Measurements from ENCODE around the gene CLEC4C.

DNA sequence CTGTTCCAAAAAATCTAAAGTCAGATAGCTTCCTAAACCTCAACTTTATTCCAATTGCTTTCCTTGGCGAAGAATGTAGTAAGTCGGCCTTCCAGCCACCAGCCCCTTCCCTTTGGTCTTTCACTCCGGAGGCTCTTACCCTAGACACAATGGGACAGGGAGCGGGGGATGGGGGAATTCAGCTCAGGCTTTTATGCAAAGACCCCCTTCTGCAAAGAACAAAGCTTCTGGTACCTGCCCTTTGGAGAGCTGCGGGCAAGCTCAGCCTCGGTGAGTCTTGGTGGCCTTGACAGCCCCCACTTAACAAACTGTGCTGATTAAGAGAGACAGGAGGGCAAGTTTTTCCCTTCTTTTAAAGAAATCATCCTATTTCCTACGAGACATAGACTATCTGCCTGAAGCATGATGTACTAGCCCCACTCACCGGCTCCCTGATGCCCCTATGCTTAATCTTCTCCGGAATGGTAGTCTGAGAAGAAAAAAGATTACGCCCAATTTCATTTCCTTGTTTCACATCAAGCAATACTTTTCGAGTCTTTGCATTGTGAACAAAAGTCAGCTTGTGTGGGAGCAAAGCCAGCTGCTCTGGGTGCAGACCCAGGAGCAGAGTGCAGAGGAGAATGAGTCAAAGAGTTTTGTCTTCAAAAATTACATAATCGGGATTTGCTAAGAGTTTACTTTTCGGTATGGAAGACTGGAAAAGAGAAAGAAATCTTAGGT is 40.6 kb upstream of the CLEC4C start:
- TF ChIP-seq CTCF (IDR thresholded peaks at IDR 0.05) (no peak), POLR2A (IDR thresholded peaks at IDR 0.05) (no peak)

Data from right lobe of liver (tissue), 4 donors.